Epithelial cell of proximal tubule (primary cell): ENCODE measurements around the gene LHCGR. TPM values are rescaled to one million over a fixed set of nuclear protein-coding genes. Genes with fewer than 3 reads are reported as not detected.

Experiments used
- DNase-seq: peaks from one replicate; pipeline ENCODE4 v3.0.0-alpha.2; 2011; ENCODE audit warnings: low read depth
- H3K4me3 ChIP-seq: 2 replicates; pipeline ENCODE4 v1.5.1; 2011; ENCODE audit warnings: low read depth, mild to moderate bottlenecking, low read length
- CTCF ChIP-seq: conservative IDR thresholded peaks from 2 replicates; pipeline ENCODE4 v1.5.1; 2012; ENCODE audit warnings: low read depth, mild to moderate bottlenecking, low read length
- total RNA-seq: library from RNA; depleted of rRNA; stranded (reverse); fragments of >200 nt; gene quantifications from 2 replicates; pipeline ENCODE4 v1.2.3, GENCODE V29; 2015

Gene LHCGR
- total RNA-seq, 1 donor from 2014 or later = not detected

GRCh38 chr2:48721158-48721557 lies 34.4 kb downstream of the LHCGR start:
- no peak for DNase-seq
- no peak for TF ChIP-seq CTCF
- H3K4me3 ChIP-seq = no peak overlapping the region

- no peak for DNase-seq
- no peak overlapping the region for H3K4me3 ChIP-seq
- no peak for TF ChIP-seq CTCF
Observed at GRCh38 chr2:48719480-48720177, 35.9 kb downstream of the LHCGR start.

- no peak for TF ChIP-seq CTCF
- no peak for DNase-seq
- H3K4me3 ChIP-seq = no peak overlapping the region
Observed at GRCh38 chr2:48717846-48718245, 37.7 kb downstream of the LHCGR start.

- H3K4me3 ChIP-seq = no peak overlapping the region
- DNase-seq = no peak
- no peak for TF ChIP-seq CTCF
Observed at GRCh38 chr2:48715956-48716355, 39.6 kb downstream of the LHCGR start.

GRCh38 chr2:48715042-48715899 lies 40.3 kb downstream of the LHCGR start:
- no peak for TF ChIP-seq CTCF
- H3K4me3 ChIP-seq = no peak overlapping the region
- DNase-seq = no peak

- TF ChIP-seq CTCF = no peak
- H3K4me3 ChIP-seq = no peak overlapping the region
- no peak for DNase-seq
Observed at GRCh38 chr2:48714245-48714644, 41.3 kb downstream of the LHCGR start.
